NCI-H82 treated with DMSO at 0.1 percent for 48 hours (cell line): ENCODE measurements around the gene ACMSD.
"Not testable (repeated sequence)": the region's sequence is repeated elsewhere in the genome, so short reads cannot be mapped to it uniquely, and the experiment has no call there.

Experiments
- DNase-seq: peaks from one replicate; lab custom pipeline; 2025; ENCODE audit not compliant: unreplicated experiment; lab: John Stamatoyannopoulos, UW

ACMSD gene

DNA sequence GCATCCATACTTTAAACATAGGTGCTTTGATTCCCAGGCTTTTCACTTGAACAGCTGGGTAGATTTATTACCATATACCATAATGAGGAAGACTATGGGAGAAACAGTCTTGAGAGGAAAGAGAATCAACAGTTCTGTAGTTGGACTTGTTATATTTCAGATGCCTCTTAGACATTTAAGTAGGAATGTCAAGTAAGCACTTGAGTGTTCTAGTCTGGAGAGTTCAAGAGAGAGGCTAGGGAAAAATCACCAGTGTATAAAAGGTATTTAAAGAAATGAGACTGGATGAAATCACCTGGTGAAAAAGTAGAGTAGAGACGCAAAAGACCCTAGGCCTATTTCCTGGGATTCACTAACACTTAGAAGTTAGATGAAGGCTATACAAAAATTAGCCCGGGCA, 66.8 kb downstream of the ACMSD start:
- no peak for DNase-seq

DNA sequence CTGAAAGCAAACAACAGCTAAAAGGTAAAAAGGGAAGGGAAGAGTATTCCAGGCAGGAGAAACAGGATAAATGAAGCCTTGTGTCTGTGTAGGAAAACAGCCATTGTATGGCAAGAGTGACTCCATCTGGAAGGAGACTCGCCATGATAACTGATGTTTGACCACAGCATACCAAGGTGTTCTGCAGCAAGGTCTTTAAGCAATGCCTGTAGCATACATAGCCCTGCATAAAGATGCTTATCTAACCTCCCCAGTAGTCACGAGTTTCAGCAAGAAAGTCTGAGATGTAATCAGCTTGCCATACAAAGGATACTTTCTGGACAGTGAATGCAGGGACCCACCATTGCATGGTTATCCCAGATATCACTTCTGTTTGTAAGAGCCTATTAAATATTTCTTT, 68.3 kb downstream of the ACMSD start:
- DNase-seq: no peak

DNA sequence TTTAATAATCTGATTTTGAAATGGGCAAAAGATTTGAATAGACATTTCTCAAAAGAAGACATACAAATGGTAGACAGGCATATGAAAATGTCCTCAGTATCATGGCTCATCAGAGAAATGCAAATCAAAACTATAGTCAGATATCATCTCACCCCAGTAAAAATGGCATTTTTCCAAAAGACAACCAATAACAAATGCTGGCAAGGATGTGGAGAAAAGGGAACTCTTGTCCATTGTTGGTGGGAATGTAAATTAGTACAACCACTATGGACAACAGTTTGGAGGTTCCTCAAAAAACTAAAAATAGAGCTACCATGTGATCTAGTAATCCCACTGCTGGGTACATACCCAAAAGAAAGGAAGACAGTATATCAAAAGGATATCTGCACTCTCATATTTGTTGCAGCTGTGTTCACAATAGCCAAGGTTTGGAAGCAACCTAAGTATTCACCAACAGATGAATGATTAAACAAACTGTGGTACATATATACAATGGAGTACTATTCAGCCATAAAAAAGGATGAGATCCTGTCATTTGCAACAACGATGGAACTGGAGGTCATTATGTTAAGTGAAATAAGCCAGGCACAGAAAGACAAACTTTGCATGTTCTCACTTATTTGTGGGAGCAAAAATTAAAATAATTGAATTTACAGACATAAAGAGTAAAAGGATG, 69.2 kb downstream of the ACMSD start:
- DNase-seq: not testable (repeated sequence)

DNA sequence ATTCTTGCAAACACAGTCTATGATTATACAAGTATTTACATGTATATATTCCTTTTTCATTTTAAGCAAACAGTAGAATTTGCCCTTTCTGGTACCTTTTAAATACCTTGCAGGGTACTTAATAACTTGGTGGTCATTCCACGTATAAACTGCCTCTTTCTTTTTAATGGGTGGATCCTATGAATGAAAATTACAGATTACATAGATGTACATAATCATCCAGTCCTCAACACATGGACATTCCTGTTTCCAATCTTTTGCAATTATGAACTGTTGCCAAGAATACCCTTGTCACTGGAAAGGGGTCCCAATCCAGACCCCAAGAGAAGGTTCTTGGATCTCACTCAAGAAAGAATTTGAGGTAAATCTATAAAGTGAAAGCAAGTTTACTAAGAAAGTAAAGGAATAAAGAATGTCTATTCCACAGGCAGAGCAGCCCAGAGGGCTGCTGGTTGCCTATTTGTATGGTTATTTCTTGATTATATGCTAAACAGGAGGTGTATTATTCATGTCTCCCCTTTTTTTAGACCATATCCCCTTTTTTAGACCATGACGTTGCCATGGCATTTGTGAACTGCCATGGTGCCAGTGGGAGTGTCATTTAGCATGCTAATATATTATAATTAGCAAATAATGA, 72.5 kb downstream of the ACMSD start:
- DNase-seq: no peak

DNA sequence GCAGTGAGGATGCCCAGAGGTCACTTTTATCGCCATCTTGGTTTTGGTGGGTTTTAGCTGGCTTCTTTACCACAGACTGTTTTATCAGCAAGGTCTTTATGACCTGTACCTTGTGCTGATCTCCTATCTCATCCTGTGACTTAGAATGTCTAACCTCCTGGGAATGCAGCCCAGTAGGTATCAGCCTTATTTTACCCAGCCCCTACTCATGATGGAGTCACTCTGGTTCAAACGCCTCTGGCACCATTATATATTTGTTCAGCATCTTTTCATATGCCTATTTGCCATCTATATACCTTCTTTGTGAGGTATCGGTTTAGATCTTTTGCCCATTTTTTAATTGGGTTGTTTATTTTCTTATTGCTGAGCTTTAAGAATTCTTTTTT, 73.0 kb downstream of the ACMSD start:
- no peak for DNase-seq

DNA sequence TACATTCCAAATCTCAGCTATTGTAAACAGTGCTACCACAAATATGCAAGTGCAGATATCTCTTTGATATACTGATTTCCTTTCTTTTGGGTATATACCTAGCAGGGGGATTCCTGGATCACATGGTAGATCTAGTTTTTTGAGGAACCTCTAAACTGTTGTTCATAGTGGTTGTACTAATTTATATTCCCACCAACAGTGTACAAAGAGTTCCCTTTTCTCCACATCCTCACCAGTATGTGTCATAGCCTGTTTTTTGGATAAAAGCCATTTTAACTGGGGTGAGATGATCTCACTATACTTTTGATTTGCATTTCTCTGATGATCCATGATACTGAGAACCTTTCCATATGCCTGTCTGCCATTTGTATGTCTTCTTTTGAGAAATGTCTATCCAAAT, 73.9 kb downstream of the ACMSD start:
- no peak for DNase-seq

DNA sequence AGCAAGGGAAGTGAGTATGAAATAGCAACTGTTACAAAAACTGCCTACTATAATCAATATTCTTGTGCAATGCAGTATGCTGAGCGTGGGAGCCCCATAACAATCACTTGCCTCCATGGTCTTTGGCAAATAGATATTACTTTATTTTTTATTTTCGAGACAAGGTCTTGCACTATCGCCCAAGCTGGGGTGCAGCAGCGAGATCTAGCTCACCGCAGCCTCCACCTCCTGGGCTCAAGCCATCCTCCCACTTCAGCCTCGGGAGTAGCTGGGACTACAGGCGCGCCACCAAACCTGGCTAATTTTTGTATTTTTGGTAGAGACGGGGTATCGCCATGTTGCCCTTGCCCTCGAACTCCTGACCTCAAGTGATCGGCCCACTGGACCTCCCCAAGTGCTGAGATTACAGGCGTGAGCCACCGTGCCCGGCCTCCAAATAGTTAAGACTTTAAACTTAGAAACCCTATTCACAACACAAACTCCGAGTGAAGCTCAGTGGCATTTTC, 79.0 kb downstream of the ACMSD start:
- no peak for DNase-seq

DNA sequence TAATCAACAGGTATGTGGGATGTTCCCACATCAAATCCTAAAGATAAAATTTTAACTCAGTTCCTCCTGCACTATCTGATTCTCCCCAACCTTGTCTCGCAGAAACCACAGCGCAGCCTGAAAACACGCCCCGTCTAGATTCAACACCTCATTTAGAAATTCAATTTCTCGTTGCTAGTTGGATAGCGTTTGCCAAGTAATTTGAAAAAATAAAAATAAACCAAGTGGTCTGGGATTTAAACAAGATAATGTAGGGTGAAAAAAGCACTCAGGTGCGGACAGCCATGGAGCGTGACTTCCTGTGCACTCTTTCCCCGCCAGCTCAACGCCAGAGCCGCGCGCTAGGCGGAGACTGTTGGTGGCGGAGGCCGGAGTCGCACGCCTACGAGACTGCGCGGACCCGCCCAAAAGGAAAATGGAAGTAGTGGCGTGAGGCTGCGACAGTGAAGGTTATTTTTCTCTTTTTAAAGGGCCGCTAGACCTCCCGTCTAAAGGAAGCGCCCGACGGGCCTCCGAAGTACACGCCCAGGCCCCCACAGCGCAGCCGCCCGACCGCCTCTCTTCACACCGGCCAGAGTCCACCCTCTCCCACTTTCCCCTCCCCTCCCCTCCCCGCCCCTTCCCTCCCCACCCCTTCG, 79.6 kb downstream of the ACMSD start:
- DNase-seq: no peak

DNA sequence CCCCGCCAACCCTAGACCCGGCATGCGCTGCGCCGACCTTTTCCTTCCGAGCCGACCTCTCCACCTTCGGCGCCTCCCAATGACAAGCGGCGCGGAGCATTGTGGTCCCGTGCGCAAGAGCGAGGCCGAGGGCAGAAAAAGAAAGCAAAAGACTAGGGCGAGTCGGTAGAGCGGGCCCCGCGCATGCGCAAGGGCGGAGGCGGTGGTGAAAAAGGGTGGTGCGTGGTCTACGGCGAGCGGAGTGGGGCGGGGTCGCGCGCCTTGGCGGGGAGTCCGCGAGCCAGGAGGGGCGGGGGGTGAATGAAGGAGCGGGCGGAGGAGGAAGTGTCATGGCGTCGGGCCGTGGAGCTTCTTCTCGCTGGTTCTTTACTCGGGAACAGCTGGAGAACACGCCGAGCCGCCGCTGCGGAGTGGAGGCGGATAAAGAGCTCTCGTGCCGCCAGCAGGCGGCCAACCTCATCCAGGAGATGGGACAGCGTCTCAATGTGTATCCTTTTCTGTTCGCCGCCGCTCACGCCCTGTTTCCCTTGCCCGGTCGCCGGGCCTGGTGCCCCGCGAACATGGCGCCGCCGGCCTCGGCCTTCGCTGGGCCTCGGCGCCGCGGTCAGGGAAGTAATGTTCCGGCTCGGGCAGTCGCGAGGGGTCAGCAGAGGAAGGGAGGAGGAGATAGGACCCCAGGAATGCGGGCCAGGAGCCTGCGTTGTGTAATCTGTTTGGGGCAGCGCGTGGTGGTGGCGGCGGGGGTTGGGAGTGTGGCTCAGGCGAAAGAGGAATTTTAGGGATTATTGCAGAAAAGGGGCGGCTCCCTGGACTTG, 80.3 kb downstream of the ACMSD start, which contains the start of gene CCNT2:
CCNT2 (plus strand) TSS at position 297 of the 815 bp plus-strand sequence; CDS start at position 330, 33 bp downstream.
- DNase-seq: peak; percentile 99

DNA sequence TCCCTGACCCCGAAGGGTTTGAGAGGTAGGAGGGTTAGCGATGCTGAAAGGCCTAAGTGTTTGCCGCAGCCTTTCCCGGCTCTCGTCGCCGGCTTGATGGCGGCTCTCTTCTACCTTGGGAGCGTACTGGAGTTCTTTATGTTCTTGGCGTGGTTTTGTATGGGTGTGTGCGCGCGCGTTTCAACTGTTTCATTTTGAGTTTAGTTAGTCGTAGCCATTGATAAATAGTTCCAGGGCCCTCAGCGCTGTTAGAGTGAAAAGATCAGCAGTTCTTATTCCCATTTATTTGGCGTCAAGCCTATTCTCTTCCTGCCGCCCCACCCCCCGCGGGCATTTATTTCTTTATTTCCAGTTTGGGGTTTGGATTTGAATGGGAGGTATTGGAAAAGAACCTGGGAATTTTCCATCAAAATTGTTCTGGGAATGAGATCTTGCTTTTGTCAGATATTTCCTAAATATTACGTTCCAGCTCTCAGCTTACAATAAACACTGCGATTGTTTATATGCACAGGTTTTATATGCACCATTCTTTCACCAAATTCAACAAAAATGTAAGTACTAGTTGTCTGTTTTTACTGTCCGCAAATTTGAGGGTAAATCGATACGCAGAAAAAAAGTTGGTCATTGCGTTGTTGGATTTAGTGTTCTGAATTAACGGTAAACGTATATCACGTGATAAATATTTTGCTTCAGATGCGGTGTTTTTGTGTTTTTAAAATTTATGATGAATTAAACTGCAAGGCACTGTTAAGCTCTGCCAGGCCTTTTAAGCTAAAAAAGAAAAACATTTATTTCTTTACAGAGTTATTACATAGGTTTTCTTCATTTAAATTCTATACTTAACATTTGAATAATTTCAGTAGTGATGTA, 81.2 kb downstream of the ACMSD start:
- no peak for DNase-seq

DNA sequence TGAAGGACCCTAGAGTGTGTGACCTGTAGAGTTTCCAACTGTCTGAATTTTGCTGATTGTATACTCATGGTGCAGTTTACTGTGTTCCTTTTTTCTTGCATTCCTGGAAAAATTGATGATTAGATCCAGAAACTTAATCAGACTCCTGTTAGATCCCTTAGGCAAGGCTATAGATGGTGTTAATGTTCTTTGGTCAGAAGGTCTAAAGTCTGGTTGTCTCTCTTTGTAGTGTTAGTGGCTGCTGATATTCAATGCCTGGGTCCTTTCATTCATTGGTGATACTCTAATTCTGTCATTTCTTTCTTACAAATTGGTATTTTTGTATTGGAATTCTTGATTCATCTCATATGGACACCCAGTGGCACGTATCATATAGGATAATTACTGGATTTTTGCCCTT, 86.5 kb downstream of the ACMSD start:
- DNase-seq: no peak

DNA sequence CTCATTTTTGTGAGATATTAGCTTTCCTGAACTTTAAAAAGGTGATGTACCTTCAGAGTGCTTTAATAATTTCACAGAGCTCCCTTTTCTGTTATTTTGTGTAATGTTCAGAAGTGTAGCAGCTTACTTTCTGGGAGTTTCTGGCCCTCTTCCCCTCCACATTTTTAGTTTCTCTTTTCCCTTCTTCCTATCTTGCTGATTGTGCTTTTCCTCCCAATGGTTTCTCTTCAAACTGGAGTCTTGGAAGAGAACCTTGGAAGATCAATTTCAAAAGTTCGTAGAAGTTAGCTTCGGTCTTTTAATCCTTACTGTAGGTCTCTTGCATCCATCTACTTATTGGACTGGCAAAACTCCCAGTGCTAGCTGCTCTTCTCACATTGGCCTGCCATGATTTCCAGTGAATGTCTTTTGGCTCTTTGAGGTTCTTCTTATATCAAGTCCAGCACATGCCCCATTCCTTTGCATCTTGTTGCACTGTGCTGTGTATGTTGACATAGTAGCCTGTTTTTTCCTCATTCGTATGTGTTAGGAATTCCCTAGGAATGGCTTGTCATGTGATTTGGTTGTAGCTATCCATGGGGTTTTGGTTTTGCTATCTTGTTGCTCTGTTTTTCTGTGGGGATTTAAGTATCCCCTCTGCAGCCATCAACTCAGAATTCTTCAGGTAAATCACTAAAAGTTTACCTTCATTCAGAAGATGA, 88.0 kb downstream of the ACMSD start:
- no peak for DNase-seq

DNA sequence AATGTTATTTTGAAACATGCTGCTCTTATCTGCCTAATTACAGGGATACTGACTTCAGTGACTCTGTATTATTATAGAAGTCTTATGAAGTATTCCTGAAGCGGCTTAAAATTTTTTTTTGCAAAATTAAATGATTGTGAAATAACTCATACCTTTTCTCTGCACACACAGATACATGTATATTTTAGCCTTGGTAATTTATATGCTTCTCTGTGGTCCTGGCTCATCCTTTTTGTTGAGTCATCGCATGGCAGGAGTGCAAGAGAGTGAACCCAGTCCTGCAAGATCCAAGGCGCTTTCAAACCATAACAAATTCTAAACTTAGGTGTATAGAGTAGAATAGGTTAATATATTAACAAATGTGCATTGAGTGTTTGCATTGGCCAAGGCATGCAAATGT, 88.8 kb downstream of the ACMSD start:
- no peak for DNase-seq

DNA sequence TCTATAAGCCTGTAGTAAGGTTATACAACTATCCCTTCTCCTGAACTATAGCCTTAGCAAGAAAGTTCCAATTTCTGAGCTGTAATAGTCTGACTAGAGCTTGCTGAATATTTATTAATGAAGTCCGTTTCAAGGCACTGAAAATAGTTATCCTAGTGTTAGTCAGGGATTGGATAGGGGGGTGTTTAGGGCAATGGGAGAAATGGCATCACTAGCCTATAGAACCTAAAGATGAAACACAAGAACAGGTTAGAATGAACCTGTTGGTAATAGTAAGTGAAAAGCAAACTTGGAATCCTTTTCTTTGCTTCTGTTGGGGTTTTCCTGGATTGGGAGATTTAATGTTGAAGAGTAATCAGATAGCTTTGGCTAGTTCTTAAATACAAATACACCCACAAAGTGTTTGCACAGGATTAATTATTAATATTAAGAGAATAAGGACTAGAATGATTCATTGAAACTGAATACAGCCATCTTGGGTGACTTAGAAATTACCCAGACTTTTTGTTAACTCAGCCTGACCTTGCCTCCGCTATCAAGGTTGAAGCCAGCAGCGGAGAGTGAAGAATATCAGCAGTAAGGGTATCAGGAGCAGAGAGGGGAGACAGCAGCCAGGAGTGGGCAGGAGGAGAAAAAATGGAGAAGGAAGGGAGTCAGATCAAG, 94.6 kb downstream of the ACMSD start:
- DNase-seq: no peak

DNA sequence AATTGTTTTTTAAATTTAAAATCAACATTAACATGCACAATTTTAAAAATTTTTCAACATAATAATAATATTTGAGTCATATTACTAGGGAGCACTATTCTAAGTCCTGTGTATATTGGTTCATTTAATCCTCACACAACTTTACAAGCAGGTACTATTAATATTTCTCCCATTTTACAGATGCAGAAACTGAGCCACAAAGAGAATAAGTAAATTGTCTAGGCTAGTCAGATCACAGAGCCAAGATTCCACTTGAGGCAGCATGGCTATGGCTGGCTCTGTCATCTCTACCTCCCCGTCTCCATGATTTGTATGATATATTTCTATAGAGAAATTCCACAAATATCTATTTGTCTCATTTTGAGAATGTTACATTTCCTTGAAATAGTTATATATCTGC, 95.3 kb downstream of the ACMSD start:
- no peak for DNase-seq

DNA sequence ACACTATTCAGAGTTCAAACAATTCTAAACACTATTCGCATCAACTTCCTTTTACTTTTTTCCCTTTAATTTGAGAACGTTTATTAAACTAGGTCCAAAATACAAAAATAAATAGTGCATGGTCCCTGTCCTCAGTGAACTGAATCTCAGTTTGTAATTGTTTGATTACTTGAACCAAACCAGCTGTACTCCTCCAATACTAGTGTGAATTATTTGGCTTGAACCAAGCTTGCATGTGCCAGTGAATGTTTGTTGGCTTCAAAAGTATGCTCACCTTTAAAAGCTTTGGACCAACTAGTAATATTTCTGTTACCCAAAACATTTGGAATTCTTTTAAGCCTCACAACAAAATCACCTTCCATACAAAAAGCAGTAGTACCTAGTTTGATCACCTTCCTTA, 95.7 kb downstream of the ACMSD start:
- no peak for DNase-seq

DNA sequence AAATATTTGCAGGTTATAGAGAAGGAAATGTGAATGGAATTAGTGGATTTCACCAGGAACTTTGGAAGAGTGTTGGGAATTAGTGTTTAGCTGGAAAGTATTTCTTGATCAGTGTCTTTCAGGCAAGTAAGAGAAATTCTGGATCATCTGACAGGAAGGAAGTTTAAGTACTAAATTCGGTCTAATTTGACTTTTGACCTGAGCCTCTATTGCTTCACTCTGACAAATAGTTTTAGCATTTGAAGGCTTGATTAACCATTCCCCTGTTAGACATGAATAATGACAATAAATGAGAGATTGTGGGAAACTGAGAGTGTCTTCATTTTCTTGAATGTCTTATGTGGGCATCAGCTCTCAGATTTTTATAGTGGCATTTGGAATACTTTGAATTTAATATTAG, 96.2 kb downstream of the ACMSD start:
- no peak for DNase-seq

DNA sequence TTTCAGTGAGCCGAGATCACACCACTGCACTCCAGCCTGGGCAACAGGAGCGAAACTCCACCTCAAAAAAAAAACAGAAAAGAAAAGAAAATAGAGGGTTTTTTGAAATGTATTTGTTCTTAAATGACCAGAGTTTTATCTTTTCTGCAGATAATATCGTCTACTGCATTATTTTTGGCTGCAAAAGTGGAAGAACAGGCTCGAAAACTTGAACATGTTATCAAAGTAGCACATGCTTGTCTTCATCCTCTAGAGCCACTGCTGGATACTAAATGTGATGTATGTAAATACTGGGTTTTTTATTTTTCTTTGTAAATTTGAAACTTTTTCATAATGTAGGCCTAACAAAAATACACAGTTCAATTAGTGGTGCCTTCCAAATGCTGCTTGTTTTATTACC, 98.3 kb downstream of the ACMSD start:
- no peak for DNase-seq

DNA sequence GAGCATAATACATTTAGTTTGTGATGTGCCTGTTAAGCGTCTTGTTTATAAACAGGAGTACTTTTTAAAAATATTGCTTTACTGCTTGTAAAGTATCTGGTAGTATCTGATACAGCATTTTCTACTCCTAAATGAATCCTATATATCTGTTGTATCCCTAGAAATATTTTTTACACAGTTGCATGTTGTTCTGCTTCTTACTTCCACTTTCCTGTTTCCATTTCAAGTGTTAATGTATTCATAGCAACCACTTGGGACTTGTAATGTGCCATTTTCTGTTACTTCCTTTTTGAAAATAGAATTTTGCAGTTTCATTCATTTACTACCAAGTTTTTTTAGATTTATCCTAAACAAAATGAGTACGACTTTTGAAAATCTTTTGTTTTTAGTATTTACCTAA, 105.1 kb downstream of the ACMSD start:
- no peak for DNase-seq
